ENCODE measurements around the gene PLOD2.
A peak's percentile ranks its signal among the peaks of the same experiment; 100 is the strongest.

The PLOD2 gene

DNA sequence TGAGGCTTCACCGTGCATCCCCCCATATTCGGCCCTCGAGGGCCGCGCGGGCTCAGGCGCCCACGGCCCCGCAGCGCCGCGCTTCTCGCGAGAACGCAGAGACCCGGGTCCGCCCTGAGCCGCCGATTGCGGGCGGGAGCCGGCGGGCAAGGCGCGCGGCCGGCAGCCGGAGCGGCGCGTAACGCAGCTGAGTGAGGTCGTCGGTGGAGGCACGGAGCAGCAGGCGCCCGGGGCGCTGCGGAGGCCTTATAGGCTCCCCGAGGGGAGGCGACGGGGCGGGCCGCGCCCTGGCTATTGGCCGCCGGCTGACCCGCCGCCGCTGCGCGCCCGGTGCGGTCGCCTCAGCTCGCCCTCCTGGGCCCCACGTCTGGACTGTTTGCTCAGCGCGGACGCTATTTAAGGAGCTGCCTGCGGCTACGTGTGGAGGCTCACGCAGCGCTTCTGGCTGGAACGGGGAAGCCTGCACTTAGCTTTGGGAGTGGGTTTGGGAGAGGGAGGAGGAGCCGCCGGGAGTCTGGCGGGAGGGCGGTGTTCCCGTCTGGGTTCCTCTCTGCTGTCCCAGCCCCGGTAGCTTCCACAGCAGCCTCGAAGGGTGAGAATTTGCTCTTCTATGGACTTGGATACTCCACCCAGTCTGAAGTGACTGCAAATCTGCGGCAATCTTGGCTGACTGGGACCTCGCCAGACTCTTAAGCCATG lies at the start of gene PLOD2:
Gene PLOD2 (minus strand): TSS at position 221 of the 699 bp plus-strand sequence. CDS start 195 bp downstream, at position 26.
- DNase-seq, result peak; percentile 61 to 78 (median 64)

- DNase-seq, result no peak
Observed at GRCh38 chr3:146209371-146209770, 48.4 kb upstream of the PLOD2 start.

DNA sequence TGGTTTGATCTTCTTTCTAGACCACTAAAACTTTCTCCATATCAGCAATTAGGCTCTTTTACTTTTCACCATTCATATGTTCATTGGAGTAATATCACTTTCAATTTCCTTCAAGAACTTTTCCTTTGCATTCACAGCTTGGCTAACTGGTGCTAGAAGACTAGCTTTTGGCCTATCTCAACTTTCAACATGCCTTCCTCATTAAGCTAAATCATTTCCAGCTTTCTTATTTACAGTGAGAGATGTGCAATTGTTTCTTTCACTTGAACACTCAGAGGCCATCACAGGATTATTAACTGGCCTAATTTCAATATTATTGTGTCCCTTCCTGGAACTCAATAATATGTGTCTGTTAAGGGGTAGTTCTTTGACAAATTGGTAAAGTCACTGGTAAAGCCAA lies 42.8 kb upstream of the PLOD2 start:
- DNase-seq, result no peak

DNA sequence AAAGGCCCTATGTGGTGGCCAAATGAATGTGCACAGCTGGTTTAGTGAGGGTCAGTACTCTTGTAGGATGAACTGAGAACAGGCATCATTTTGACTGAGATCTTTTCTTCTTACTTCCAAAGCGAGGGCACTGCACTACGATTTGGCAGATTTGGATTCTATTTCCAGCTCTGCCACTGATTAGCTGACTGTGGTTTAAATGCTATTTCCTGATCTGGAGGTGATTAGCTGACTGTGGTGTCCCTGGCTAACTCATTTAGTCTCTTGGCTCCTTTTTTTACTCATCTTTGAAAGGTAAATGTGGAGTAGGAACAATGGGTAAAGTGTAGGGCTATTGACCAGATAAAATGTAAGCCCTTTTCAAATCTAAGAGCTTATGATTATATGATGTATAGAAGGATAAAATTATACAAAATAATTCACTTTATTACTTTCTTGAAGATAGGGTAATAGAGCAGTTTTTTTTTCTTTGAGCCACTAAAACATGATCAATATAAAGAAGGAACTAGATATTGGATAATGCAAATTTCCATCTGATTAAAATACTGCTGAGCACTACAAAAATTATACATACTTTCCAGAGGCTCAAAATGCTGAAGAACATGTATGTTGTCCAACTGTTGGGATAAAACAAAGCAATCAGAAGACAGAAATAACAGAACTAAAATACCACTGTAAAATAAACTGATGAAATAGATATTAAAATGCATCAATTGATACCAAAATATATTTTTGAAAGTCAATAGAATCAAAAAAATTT lies 39.7 kb upstream of the PLOD2 start:
- no peak for DNase-seq

DNA sequence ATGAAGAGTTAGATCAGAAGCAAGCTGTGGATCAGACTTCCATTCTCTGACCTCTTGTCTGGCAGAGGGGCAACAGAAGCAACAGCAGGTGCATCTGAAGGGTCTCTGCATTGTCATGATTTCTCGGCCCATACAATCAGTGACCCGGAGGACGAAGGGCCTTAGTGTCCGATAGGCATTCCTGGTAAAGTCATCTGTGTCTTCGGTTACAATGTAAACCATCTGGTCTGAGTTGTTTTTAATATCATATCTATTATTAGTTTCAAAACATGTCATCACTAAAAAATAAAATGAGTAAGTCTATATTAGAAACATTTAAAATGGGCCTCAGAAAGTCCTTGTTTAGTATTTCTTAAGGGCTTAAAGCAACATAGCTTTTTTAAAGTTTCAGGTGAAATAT lies 38.8 kb upstream of the PLOD2 start:
- DNase-seq, result no peak

GRCh38 chr3:146196789-146197188 lies 35.8 kb upstream of the PLOD2 start:
- no peak for DNase-seq

GRCh38 chr3:146195605-146196004 lies 34.6 kb upstream of the PLOD2 start:
- no peak for DNase-seq

DNA sequence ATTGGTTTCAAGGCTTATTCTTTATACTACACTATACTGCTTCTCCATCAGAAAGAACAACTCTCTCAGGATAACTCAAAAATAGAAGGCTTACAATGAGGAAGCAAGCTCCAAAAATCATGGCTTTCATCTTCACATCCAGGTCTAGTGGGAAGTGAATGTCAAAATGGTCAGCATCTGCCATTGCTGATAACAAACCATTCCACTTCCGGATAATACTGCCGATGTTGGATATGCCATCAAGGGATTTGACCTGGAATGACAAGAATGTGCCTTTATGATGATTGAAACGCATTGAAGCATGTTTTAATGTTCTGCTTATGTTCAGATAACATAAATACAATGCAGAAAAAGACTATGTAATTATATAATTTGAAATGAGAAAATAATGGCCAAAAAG lies 34.0 kb upstream of the PLOD2 start:
- no peak for DNase-seq

DNA sequence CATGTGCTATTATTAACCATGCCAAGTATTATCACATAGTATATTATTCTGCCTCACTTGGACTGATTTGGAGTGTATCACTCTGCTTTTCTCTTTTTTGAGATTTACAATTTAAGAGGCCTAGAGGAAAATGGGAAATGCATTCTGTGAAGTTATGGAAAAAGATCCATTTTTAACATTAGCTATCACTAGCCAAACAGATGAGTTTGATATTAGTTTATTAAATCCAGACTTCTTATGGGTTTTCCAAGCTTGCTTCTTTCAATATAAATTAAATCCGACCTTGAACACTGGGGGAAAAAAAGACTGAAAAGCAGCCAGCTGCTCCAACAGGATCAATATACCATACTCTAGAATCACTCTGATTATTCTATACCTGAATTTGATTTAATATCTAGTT lies 30.1 kb upstream of the PLOD2 start:
- DNase-seq, result no peak

DNA sequence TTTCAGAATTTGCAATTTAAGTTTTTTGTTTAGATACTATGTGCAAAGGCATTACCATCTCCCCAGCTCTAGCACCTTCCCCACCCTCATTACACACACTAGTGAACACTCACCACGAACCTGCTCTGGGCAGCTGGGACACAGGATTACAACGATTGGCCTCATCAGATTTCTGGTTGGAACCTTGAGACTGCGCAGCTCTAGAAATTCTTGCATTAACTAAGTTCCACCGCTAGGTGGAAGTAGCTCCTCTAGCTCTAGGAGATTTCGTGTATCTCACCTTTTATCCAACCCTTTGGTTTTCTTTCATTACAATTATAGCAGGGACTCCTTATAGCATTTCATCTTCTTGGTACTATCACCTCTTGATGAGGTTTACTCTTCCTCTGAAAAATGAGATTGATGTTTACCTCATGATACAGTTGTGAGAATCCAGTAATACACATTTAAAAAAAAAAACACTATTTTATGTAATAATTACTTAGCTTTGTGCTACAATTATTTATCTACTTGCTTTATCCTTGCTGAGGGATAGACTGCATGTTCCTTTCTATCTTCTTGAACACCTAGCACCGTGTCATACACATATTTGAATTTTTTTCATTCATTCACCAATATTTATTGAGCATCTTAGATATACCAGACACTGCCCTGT lies 28.7 kb upstream of the PLOD2 start:
- DNase-seq, result peak; percentile 50 to 66 (median 55)

DNA sequence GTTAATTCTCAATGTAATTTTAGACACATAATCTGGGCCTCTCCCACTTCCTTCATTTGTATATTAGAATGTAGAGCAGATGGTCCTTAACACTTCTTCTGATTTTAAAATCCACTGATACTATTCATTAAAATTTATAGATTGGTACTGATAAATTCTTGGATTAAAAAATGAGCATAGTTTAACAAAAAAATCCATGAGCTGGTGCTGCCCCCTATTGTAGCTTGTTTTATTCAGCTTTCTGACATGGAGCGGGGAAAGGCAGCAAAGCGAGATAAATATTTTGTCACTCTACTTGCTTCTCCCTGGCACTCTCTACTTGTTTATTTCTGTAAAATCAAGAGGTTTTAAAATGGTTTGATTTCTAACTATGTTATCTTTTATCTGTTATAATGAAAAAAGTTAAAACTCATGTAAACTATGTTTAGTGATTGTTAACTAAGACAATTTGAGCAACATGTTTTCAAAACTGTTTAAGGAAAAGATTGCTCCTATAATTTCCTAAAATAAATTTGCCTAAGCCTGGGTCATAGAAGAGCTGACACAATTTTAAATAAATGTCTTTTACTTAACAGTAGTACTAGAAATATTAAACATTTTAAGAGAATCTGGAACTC lies 26.5 kb upstream of the PLOD2 start:
- DNase-seq, result peak; percentile 28 to 46 (median 30)

DNA sequence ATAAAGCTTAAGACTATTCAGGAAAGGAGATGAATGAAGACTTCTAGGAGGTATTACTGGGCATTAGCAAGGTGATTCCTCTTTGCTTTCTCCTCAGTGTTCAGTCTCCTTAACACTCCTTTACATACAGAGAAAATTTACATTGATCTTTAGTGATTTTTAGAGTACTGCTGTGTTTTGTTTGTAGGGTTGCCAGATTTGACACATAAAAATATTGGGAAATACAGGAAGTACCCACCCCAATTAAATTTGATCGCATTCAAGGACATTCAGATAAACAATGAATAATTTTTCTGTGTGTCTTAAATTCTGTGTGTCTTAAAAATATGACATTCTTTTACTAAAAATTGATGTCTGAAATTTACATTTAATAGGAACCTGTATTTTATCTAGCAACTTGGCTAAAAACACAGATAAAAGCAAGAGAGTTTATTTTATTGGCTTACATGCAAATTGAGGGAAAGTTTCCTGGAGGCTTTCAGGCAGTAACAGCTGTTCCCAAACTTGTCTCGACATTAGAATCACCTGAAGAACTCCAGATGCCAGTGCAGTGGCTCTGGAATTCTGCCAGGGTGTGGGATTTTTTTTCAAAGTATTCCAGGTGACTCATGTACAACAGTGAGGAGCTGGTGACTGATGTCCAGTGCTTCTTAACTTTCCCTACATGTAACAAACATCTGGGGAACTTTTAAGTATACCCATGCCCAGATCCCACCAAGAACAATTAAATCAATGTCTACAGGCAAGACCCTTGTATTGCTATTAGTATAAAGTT lies 23.4 kb upstream of the PLOD2 start:
- DNase-seq, result no peak

DNA sequence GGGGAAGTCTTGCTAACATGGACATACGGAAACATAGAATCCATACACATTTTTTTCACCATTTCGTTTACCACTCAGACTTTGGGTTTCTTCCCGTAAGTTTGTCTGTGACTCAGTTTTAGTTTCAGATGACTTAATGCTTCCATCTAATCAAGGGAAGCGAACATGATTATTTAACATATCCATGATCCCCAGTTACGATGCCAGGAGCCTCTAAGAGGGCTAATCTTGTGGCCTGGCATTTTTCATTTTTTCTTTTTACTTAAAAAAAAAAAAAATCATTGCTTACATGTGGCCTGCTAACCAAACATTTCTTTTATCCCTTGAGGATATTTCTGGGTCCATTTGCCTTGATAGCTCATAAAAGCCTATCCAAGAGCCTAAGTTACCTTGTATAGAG lies 20.2 kb upstream of the PLOD2 start:
- no peak for DNase-seq

DNA sequence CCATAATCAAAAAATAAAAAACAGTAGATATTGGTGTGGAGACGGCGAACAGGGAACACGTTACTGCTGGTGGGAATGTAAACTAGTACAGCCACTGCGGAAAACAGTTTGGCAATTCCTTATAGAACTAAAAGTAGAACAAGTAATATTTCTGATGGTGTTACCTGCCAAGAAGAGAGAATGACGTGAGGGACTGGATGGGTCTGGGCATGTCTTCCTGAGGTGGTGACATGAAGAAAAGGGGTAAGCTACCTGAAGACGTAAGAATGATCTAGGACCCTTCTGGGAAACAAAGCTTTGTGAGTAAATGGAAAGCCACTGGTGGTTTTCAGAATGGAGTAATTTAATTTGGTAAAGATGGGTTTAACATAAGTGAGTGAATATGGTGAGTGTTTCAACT lies 19.4 kb upstream of the PLOD2 start:
- no peak for DNase-seq

GRCh38 chr3:146178006-146178689 lies 17.2 kb upstream of the PLOD2 start:
- DNase-seq, result no peak

DNA sequence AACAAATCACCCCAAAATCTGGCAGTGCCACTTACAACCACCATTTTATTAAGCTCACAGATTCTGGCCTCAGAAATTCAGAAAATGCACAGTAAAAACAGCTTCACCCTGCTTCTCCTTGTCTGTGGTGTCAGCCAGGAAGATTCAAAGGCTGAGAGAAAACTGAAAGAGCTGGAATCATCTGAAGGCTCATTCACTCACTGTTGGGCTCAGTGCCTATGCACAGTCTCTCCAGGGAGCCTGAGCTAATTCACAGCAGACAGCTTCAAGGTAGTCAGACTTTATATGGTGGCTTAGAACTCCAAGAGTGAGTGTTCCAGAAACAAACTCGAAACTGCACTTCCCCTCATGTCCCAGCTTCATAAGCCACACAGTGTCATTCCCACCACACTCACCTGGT lies 16.5 kb upstream of the PLOD2 start:
- DNase-seq, result no peak

DNA sequence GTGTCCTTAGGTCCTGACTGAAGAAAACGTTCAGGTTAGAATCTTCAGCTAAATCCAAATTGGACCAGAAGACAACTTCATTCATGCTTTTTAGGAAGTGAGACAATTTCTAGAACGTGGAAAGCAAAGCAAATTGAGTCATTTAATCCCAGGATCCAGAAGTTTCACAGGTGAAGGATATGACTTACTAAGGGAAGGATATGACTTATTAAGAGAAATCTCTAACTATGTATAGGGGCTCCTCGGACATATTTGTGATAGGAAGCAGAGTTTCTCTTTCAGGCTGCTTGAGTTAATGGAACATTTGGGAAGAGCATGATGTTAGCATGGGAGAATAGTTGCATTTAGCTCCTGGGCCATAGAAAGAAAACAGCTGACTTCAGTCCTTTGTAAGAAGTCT lies 16.1 kb upstream of the PLOD2 start:
- DNase-seq, result no peak

- no peak for DNase-seq
Observed at GRCh38 chr3:146172586-146172985, 11.6 kb upstream of the PLOD2 start.

- no peak for DNase-seq
Observed at GRCh38 chr3:146170591-146170990, 9.6 kb upstream of the PLOD2 start.

GRCh38 chr3:146169891-146170290 lies 8.9 kb upstream of the PLOD2 start:
- peak; percentile 2 to 20 (median 19) for DNase-seq

- no peak for DNase-seq
Observed at GRCh38 chr3:146166826-146167225, 5.8 kb upstream of the PLOD2 start.

GRCh38 chr3:146166415-146166821 lies 5.4 kb upstream of the PLOD2 start:
- DNase-seq, result no peak

Measured in suppressor macrophage treated with lipopolysaccharide for 1 hour (primary cell).